Activated CD4-positive, alpha-beta T cell treated with anti-CD3 and anti-CD28 coated beads, Interleukin-2, amount 50 U/mL, for 48 hours (primary cell): ENCODE results near the gene SMO.
A peak's percentile ranks its signal among the peaks of the same experiment; 100 is the strongest.
"Not testable (repeated sequence)": the region's sequence is repeated elsewhere in the genome, so short reads cannot be mapped to it uniquely, and the experiment has no call there.

Experiments used
- DNase-seq, 2 experiments: peaks; one replicate each; pipeline ENCODE4 v3.0.0-alpha.2; 2020

Gene SMO

GRCh38 chr7:129209067-129209926 is 20.9 kb downstream of the SMO start:
- no peak for DNase-seq

DNA sequence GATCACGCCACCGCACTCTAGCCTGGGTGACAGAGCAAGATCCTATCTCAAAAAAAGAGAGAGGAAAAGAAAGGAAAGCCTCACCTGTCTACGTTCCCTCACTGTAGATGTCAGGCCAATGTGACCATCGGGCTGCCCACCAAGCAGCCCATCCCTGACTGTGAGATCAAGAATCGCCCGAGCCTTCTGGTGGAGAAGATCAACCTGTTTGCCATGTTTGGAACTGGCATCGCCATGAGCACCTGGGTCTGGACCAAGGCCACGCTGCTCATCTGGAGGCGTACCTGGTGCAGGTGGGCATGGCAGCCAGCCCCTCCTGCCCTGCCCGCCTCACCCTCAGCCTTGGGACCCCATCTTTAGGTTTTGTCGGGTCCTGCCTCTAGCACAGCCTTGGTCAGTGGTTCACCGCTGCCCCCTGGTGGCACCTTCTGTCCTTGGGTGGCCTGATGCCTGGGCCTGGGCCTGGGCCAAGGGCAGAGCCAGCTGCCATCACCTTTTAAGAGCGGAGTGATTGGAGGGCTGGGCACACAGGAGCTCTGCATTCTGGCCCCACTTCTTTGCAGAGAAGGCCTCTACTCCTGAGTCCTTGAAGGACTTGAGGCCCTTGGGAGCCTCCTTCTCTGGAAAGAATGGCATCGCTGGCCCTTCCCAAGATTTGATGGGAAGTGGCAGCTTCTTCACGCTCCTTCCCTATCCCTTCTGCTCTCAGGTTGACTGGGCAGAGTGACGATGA is 22.0 kb downstream of the SMO start:
- peak; percentile 82 to 86 for DNase-seq

DNA sequence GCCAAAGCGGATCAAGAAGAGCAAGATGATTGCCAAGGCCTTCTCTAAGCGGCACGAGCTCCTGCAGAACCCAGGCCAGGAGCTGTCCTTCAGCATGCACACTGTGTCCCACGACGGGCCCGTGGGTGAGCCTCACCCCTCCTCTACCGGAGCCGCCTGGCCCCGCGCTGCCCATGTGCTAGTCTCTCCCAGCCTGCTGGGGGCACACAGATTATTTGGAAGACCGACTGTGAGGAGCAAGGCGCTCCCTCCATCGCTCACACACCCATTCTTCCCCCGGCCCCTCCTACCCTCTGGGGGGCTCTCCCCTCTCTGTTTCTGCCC is 22.5 kb downstream of the SMO start:
- no peak for DNase-seq

DNA sequence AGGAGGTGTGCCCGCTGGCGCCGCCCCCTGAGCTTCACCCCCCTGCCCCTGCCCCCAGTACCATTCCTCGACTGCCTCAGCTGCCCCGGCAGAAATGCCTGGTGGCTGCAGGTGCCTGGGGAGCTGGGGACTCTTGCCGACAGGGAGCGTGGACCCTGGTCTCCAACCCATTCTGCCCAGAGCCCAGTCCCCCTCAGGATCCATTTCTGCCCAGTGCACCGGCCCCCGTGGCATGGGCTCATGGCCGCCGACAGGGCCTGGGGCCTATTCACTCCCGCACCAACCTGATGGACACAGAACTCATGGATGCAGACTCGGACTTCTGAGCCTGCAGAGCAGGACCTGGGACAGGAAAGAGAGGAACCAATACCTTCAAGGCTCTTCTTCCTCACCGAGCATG is 23.7 kb downstream of the SMO start:
- no peak for DNase-seq

DNA sequence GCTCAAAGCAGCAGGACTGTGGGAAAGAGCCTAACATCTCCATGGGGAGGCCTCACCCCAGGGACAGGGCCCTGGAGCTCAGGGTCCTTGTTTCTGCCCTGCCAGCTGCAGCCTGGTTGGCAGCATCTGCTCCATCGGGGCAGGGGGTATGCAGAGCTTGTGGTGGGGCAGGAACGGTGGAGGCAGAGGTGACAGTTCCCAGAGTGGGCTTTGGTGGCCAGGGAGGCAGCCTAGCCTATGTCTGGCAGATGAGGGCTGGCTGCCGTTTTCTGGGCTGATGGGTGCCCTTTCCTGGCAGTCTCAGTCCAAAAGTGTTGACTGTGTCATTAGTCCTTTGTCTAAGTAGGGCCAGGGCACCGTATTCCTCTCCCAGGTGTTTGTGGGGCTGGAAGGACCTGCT is 24.2 kb downstream of the SMO start:
- DNase-seq, result no peak

- DNase-seq, result no peak
These were observed 25.4 kb downstream of the SMO start for GRCh38 chr7:129213828-129214227.

GRCh38 chr7:129215691-129216090 is 27.3 kb downstream of the SMO start:
- not testable (repeated sequence) for DNase-seq

- DNase-seq, result not testable (repeated sequence)
These were observed 27.8 kb downstream of the SMO start for GRCh38 chr7:129216101-129216715.

DNA sequence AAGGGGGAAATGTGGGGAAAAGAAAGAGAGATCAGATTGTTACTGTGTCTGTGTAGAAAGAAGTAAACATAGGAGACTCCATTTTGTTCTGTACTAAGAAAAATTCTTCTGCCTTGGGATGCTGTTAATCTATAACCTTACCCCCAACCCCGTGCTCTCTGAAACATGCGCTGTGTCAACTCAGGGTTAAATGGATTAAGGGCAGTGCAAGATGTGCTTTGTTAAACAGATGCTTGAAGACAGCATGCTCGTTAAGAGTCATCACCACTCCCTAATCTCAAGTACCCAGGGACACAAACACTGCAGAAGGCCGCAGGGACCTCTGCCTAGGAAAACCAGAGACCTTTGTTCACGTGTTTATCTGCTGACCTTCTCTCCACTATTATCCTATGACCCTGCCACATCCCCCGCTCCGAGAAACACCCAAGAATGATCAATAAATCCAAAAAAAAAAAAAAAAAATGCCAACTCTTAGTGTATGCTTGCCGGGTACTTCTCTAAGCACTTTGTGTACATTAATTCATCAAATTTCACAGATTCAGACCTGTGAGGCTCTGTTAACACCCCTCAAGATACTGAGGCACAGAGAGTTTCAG is 28.5 kb downstream of the SMO start:
- not testable (repeated sequence) for DNase-seq

GRCh38 chr7:129218514-129219062 is 30.2 kb downstream of the SMO start:
- DNase-seq, result peak; percentile 81 to 86

DNA sequence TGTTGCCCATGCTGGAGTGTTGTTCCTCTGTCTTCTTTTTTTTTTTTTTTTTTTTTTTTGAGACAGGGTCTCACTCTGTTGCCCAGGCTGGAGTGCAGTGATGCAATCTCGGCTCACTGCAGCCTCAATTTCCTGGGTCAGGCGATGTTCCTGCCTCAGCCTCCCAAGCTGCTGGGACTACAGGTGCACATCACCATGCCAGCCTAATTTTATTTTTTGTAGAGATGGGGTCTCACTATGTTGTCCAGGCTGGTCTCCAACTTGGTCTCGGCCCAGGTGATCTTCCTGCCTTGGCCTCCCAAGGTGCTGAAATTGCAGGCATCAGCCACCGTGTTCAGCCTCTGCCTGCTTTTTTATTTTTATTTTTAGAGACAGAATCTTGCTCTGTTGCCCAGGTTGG is 30.7 kb downstream of the SMO start:
- DNase-seq, result not testable (repeated sequence)

- DNase-seq, result no peak
These were observed 33.6 kb downstream of the SMO start for GRCh38 chr7:129222064-129222463.

GRCh38 chr7:129224251-129225205 is 36.1 kb downstream of the SMO start, which contains the start of gene AHCYL2:
TSS of gene AHCYL2 (plus strand) at chr7:129225030.
- peak; percentile 97 for DNase-seq

GRCh38 chr7:129225206-129225930 is 36.9 kb downstream of the SMO start:
- peak; percentile 59 to 67 for DNase-seq

GRCh38 chr7:129225931-129226572 is 37.6 kb downstream of the SMO start:
- DNase-seq, result no peak

DNA sequence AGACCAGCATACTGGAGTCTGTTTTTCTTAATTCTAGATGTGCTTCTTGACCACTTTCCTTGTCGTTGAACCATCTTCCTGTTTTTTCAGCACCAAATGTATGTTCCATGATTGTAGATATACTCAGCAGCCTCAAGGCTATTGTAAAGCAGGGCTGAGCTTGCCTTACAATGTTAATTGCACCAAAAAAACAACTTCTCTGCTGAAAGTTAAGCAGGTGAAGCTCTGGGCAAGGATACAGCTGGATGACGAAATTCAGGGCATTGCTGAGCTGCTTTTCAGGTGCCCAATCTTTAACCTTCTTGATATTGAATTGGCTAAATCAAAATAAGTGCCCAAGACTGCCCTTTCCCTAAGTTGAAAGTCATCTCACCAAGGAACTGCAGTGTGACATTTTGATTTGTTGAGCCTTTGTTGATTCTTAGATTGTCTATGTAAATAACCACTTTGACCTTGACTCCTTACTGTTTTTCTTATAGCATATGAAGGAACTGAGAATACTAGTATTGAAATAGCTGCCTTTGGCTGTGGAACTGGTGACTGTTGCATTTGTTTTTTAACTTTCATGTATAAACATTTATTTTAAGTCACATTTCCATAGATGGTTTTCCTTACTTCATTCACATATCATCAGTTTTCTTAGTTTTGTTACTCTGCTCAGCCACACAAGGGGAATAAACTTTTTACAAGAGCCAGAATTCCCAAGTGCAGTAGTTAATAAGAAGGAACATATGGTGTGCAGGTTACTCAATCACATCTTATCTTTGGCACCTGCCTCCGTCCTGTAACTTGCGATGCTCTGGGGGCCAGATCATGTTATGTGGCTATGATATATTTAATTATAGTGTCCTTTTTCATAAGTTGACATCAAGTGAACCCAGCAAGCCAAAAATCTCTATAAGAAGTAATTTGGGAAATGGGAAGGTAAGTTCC is 39.5 kb downstream of the SMO start:
- no peak for DNase-seq

- DNase-seq, result no peak
These were observed 40.2 kb downstream of the SMO start for GRCh38 chr7:129228633-129229032.

DNA sequence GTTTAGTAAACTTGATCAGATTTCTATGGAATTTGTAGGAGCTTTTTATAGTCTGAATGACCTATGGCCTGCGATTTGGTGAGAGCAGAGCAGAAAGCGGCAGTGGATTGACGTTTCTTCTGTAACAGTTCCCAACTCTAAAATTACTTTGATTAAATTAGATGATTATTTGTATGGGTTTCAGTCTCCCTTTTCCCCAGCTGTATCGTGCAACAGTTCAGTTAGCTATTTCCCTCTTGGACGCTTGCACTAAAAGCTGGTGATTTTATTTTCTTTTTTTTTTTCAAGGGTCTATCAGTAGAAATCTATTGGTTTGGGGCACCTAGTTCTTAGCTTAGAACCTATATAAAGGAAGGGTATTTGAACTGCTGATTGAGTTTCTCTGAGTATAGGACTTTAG is 43.2 kb downstream of the SMO start:
- DNase-seq, result no peak

- DNase-seq, result no peak
These were observed 50.1 kb downstream of the SMO start for GRCh38 chr7:129238546-129238945.
